ENCODE results near the gene EYS. TPM values are rescaled to one million over a fixed set of nuclear protein-coding genes. Genes with fewer than 3 reads are reported as not detected.
"Not testable (repeated sequence)": the region's sequence is repeated elsewhere in the genome, so short reads cannot be mapped to it uniquely, and the experiment has no call there.

The EYS gene
- total and polyA plus RNA-seq, 3 experiments from 2014 or later = not detected

- Histone ChIP-seq H3K27me3 (ENCODE audit: insufficient read depth, low read length, poor library complexity, severe bottlenecking) (no peaks in the 10 kb centered on the region), H3K4me3 (ENCODE audit: low read length) (no peak overlapping the region), H3K9me3 (ENCODE audit: low read length) (no peaks in the 10 kb centered on the region), H3K27ac (ENCODE audit: low read depth, low read length) (no peak overlapping the region), H3K4me1 (ENCODE audit: insufficient read depth, low read length) (no peaks in the 10 kb centered on the region), H3K36me3 (ENCODE audit: insufficient read depth, low read length) (no peaks in the 10 kb centered on the region)
- DNase-seq = no peak
- CTCF ChIA-PET = no interaction called here
- no peaks in the 10 kb centered on the region for H3K4me1 Mint-ChIP-seq
- H3K36me3 Mint-ChIP-seq = no peaks in the 10 kb centered on the region
- H3K27ac Mint-ChIP-seq = no peak overlapping the region
- POLR2A ChIA-PET = no interaction called here
- H3K27me3 Mint-ChIP-seq = no peaks in the 10 kb centered on the region
- H3K4me3 Mint-ChIP-seq = no peak overlapping the region
- peaks cover 0 to 9% (median 3%) of the 10 kb centered on the region in 5 donors for H3K9me3 Mint-ChIP-seq
Measured at GRCh38 chr6:64034910-64035655, 1671.9 kb downstream of the EYS start.

- Histone ChIP-seq H3K36me3 (ENCODE audit: insufficient read depth, low read length) (no peaks in the 10 kb centered on the region), H3K4me3 (ENCODE audit: low read length) (no peak overlapping the region), H3K27me3 (ENCODE audit: insufficient read depth, low read length, poor library complexity, severe bottlenecking) (no peaks in the 10 kb centered on the region), H3K9me3 (ENCODE audit: low read length) (no peaks in the 10 kb centered on the region), H3K4me1 (ENCODE audit: insufficient read depth, low read length) (no peaks in the 10 kb centered on the region), H3K27ac (ENCODE audit: low read depth, low read length) (no peak overlapping the region)
- ChIA-PET CTCF (no interaction called here), POLR2A (no interaction called here)
- H3K27me3 Mint-ChIP-seq = no peaks in the 10 kb centered on the region
- H3K4me1 Mint-ChIP-seq = no peaks in the 10 kb centered on the region
- no peak for DNase-seq
- no peak overlapping the region for H3K4me3 Mint-ChIP-seq
- no peak overlapping the region for H3K27ac Mint-ChIP-seq
- peaks cover 0 to 11% (median 4%) of the 10 kb centered on the region in 5 donors for H3K9me3 Mint-ChIP-seq
- no peaks in the 10 kb centered on the region for H3K36me3 Mint-ChIP-seq
Measured at GRCh38 chr6:64034291-64034690, 1672.7 kb downstream of the EYS start.

- CTCF ChIA-PET; H3K4me3 ChIP-seq (ENCODE audit: low read length); H3K4me1 ChIP-seq (ENCODE audit: insufficient read depth, low read length); H3K27ac ChIP-seq (ENCODE audit: low read depth, low read length); H3K4me1 Mint-ChIP-seq; H3K36me3 Mint-ChIP-seq; H3K36me3 ChIP-seq (ENCODE audit: insufficient read depth, low read length); H3K27me3 ChIP-seq (ENCODE audit: insufficient read depth, low read length, poor library complexity, severe bottlenecking); POLR2A ChIA-PET; DNase-seq; H3K9me3 ChIP-seq (ENCODE audit: low read length); H3K4me3 Mint-ChIP-seq; H3K27me3 Mint-ChIP-seq; H3K27ac Mint-ChIP-seq: not testable (repeated sequence)
- H3K9me3 Mint-ChIP-seq = peaks cover 4 to 13% (median 9%) of the 10 kb centered on the region in 5 donors
Measured at GRCh38 chr6:64030950-64031618, 1675.9 kb downstream of the EYS start.

GRCh38 chr6:64023693-64024092 lies 1683.3 kb downstream of the EYS start:
- POLR2A ChIA-PET = no interaction called here
- Histone ChIP-seq H3K27me3 (ENCODE audit: insufficient read depth, low read length, poor library complexity, severe bottlenecking) (no peaks in the 10 kb centered on the region), H3K4me3 (ENCODE audit: low read length) (no peak overlapping the region), H3K9me3 (ENCODE audit: low read length) (no peaks in the 10 kb centered on the region), H3K36me3 (ENCODE audit: insufficient read depth, low read length) (no peaks in the 10 kb centered on the region), H3K27ac (ENCODE audit: low read depth, low read length) (no peak overlapping the region), H3K4me1 (ENCODE audit: insufficient read depth, low read length) (no peaks in the 10 kb centered on the region)
- CTCF ChIA-PET = no interaction called here
- Mint-ChIP-seq H3K4me1 (no peaks in the 10 kb centered on the region), H3K9me3 (peaks cover 8 to 17% (median 10%) of the 10 kb centered on the region in 5 donors), H3K4me3 (no peak overlapping the region), H3K27ac (no peak overlapping the region), H3K36me3 (no peaks in the 10 kb centered on the region), H3K27me3 (no peaks in the 10 kb centered on the region)
- DNase-seq = no peak

GRCh38 chr6:64014595-64014994 lies 1692.4 kb downstream of the EYS start:
- Histone ChIP-seq H3K36me3 (ENCODE audit: insufficient read depth, low read length) (no peaks in the 10 kb centered on the region), H3K4me1 (ENCODE audit: insufficient read depth, low read length) (no peaks in the 10 kb centered on the region), H3K27me3 (ENCODE audit: insufficient read depth, low read length, poor library complexity, severe bottlenecking) (no peaks in the 10 kb centered on the region), H3K27ac (ENCODE audit: low read depth, low read length) (no peak overlapping the region), H3K9me3 (ENCODE audit: low read length) (no peaks in the 10 kb centered on the region), H3K4me3 (ENCODE audit: low read length) (no peak overlapping the region)
- H3K4me3 Mint-ChIP-seq = no peak overlapping the region
- H3K27ac Mint-ChIP-seq = no peak overlapping the region
- peaks cover 4 to 11% (median 6%) of the 10 kb centered on the region in 5 donors for H3K9me3 Mint-ChIP-seq
- no peaks in the 10 kb centered on the region for H3K4me1 Mint-ChIP-seq
- H3K36me3 Mint-ChIP-seq = no peaks in the 10 kb centered on the region
- ChIA-PET POLR2A (no interaction called here), CTCF (no interaction called here)
- DNase-seq = no peak
- peaks cover 0 to 1% of the 10 kb centered on the region in 2 donors for H3K27me3 Mint-ChIP-seq

GRCh38 chr6:64013011-64013410 lies 1694.0 kb downstream of the EYS start:
- H3K4me1 ChIP-seq (ENCODE audit: insufficient read depth, low read length) = no peaks in the 10 kb centered on the region
- Mint-ChIP-seq H3K27ac (no peak overlapping the region), H3K27me3 (peaks cover 0 to 1% of the 10 kb centered on the region in 2 donors), H3K9me3 (peaks cover 4 to 16% (median 8%) of the 10 kb centered on the region in 5 donors), H3K36me3 (no peaks in the 10 kb centered on the region), H3K4me1 (no peaks in the 10 kb centered on the region), H3K4me3 (no peak overlapping the region)
- no peaks in the 10 kb centered on the region for H3K9me3 ChIP-seq (ENCODE audit: low read length)
- CTCF ChIA-PET = no interaction called here
- H3K27me3 ChIP-seq (ENCODE audit: insufficient read depth, low read length, poor library complexity, severe bottlenecking) = no peaks in the 10 kb centered on the region
- no peak for DNase-seq
- H3K27ac ChIP-seq (ENCODE audit: low read depth, low read length) = no peak overlapping the region
- no peak overlapping the region for H3K4me3 ChIP-seq (ENCODE audit: low read length)
- POLR2A ChIA-PET = no interaction called here
- no peaks in the 10 kb centered on the region for H3K36me3 ChIP-seq (ENCODE audit: insufficient read depth, low read length)

- H3K9me3 ChIP-seq (ENCODE audit: low read length) = no peaks in the 10 kb centered on the region
- H3K4me3 ChIP-seq (ENCODE audit: low read length) = no peak overlapping the region
- DNase-seq = no peak
- CTCF ChIA-PET = no interaction called here
- H3K36me3 Mint-ChIP-seq = no peaks in the 10 kb centered on the region
- POLR2A ChIA-PET = no interaction called here
- H3K4me3 Mint-ChIP-seq = no peak overlapping the region
- H3K27me3 Mint-ChIP-seq = peaks cover 0 to 1% of the 10 kb centered on the region in 2 donors
- H3K4me1 Mint-ChIP-seq = no peaks in the 10 kb centered on the region
- no peaks in the 10 kb centered on the region for H3K27me3 ChIP-seq (ENCODE audit: insufficient read depth, low read length, poor library complexity, severe bottlenecking)
- H3K4me1 ChIP-seq (ENCODE audit: insufficient read depth, low read length) = no peaks in the 10 kb centered on the region
- H3K9me3 Mint-ChIP-seq = peaks cover 5 to 19% (median 8%) of the 10 kb centered on the region in 5 donors
- no peaks in the 10 kb centered on the region for H3K36me3 ChIP-seq (ENCODE audit: insufficient read depth, low read length)
- no peak overlapping the region for H3K27ac ChIP-seq (ENCODE audit: low read depth, low read length)
- H3K27ac Mint-ChIP-seq = no peak overlapping the region
Measured at GRCh38 chr6:64012351-64013001, 1694.5 kb downstream of the EYS start.

GRCh38 chr6:64010666-64011065 lies 1696.4 kb downstream of the EYS start:
- H3K27me3 ChIP-seq (ENCODE audit: insufficient read depth, low read length, poor library complexity, severe bottlenecking) = no peaks in the 10 kb centered on the region
- peaks cover 7 to 18% (median 9%) of the 10 kb centered on the region in 5 donors for H3K9me3 Mint-ChIP-seq
- no peak overlapping the region for H3K27ac Mint-ChIP-seq
- peaks cover 0 to 1% of the 10 kb centered on the region in 2 donors for H3K27me3 Mint-ChIP-seq
- no peaks in the 10 kb centered on the region for H3K36me3 Mint-ChIP-seq
- DNase-seq = no peak
- no peak overlapping the region for H3K4me3 Mint-ChIP-seq
- H3K4me1 Mint-ChIP-seq = no peaks in the 10 kb centered on the region
- POLR2A ChIA-PET = no interaction called here
- no peak overlapping the region for H3K4me3 ChIP-seq (ENCODE audit: low read length)
- no peaks in the 10 kb centered on the region for H3K4me1 ChIP-seq (ENCODE audit: insufficient read depth, low read length)
- CTCF ChIA-PET = no interaction called here
- H3K27ac ChIP-seq (ENCODE audit: low read depth, low read length) = no peak overlapping the region
- no peaks in the 10 kb centered on the region for H3K9me3 ChIP-seq (ENCODE audit: low read length)
- no peaks in the 10 kb centered on the region for H3K36me3 ChIP-seq (ENCODE audit: insufficient read depth, low read length)

Measured in CD8-positive, alpha-beta memory T cell (primary cell).